ENCODE data around the gene PIK3CD.

GRCh38 chr1:9690440-9691107, 39.0 kb downstream of the PIK3CD start:
- TF ChIP-seq POLR2AphosphoS5 (IDR thresholded peaks at IDR 0.05): no peak
- TF ChIP-seq POLR2A (IDR thresholded peaks at IDR 0.05): no peak
- TF ChIP-seq, protein P1, sequence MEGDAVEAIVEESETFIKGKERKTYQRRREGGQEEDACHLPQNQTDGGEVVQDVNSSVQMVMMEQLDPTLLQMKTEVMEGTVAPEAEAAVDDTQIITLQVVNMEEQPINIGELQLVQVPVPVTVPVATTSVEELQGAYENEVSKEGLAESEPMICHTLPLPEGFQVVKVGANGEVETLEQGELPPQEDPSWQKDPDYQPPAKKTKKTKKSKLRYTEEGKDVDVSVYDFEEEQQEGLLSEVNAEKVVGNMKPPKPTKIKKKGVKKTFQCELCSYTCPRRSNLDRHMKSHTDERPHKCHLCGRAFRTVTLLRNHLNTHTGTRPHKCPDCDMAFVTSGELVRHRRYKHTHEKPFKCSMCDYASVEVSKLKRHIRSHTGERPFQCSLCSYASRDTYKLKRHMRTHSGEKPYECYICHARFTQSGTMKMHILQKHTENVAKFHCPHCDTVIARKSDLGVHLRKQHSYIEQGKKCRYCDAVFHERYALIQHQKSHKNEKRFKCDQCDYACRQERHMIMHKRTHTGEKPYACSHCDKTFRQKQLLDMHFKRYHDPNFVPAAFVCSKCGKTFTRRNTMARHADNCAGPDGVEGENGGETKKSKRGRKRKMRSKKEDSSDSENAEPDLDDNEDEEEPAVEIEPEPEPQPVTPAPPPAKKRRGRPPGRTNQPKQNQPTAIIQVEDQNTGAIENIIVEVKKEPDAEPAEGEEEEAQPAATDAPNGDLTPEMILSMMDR (IDR thresholded peaks at IDR 0.05 in 8 of 11, conservative IDR thresholded peaks at IDR 0.05 in 3 of 11): no peak
